HEK293T (cell line): Measurements from ENCODE around the gene ARSD.
"Not testable (repeated sequence)": the region's sequence is repeated elsewhere in the genome, so short reads cannot be mapped to it uniquely, and the experiment has no call there.

ENCODE experiments used
- CTCF ChIA-PET: fragments of 350-600 bp; formaldehyde crosslinking; extraction: SDS; loops from one replicate; lab custom pipeline; 2021; ENCODE audit warnings: antibody characterized with exemption, inconsistent platforms; lab: Yijun Ruan, JAX
- POLR2A ChIA-PET: fragments of 350-600 bp; formaldehyde crosslinking; extraction: SDS; loops from one replicate; lab custom pipeline; 2020; ENCODE audit warnings: antibody characterized with exemption, inconsistent platforms; lab: Yijun Ruan, JAX
- DNase-seq: peaks from one replicate; pipeline ENCODE4 v3.0.0; 2012; ENCODE audit warnings: mixed read lengths; ENCODE audit errors: extremely low spot score
- ARNT ChIP-seq: fragments of 450-650 bp; IDR thresholded peaks from 2 replicates; pipeline ENCODE4 v1.6.1; 2017; ENCODE audit warnings: mild to moderate bottlenecking
- BHLHE40 ChIP-seq: fragments of 450-650 bp; IDR thresholded peaks from 2 replicates; pipeline ENCODE4 v1.6.1; 2016; ENCODE audit warnings: mild to moderate bottlenecking, moderate library complexity, borderline replicate concordance
- CTBP1 ChIP-seq: fragments of 450-650 bp; IDR thresholded peaks from 2 replicates; pipeline ENCODE4 v1.6.1; 2016; ENCODE audit warnings: borderline replicate concordance
- ELF4 ChIP-seq: fragments of 450-650 bp; IDR thresholded peaks from 2 replicates; pipeline ENCODE4 v1.6.1; 2017; ENCODE audit warnings: antibody characterized with exemption
- FOXA1 ChIP-seq: fragments of 450-650 bp; IDR thresholded peaks from 2 replicates; pipeline ENCODE4 v1.6.1; 2016; ENCODE audit warnings: mild to moderate bottlenecking
- FOXK2 ChIP-seq: fragments of 450-650 bp; IDR thresholded peaks from 2 replicates; pipeline ENCODE4 v1.6.1; 2016; ENCODE audit warnings: mild to moderate bottlenecking
- FOXM1 ChIP-seq: fragments of 450-650 bp; IDR thresholded peaks from 2 replicates; pipeline ENCODE4 v1.6.1; 2017; ENCODE audit warnings: mild to moderate bottlenecking, borderline replicate concordance
- HDGF ChIP-seq: fragments of 450-650 bp; IDR thresholded peaks from 2 replicates; pipeline ENCODE4 v1.6.1; 2017; ENCODE audit warnings: antibody characterized with exemption, borderline replicate concordance
- L3MBTL2 ChIP-seq: fragments of 450-650 bp; conservative IDR thresholded peaks from 2 replicates; pipeline ENCODE4 v1.6.1; 2016; ENCODE audit warnings: mild to moderate bottlenecking
- LEF1 ChIP-seq: fragments of 450-650 bp; IDR thresholded peaks from 2 replicates; pipeline ENCODE4 v1.6.1; 2017; ENCODE audit warnings: mild to moderate bottlenecking, borderline replicate concordance
- NFRKB ChIP-seq: fragments of 450-650 bp; IDR thresholded peaks from 2 replicates; pipeline ENCODE4 v1.6.1; 2016; ENCODE audit warnings: mild to moderate bottlenecking, moderate library complexity
- SP1 ChIP-seq: fragments of 450-650 bp; IDR thresholded peaks from 2 replicates; pipeline ENCODE4 v1.6.1; 2017
- SUZ12 ChIP-seq: fragments of 450-650 bp; IDR thresholded peaks from 2 replicates; pipeline ENCODE4 v1.6.1; 2016; ENCODE audit warnings: mild to moderate bottlenecking
- TARDBP ChIP-seq: fragments of 450-650 bp; IDR thresholded peaks from 2 replicates; pipeline ENCODE4 v1.6.1; 2016
- ZNF384 ChIP-seq: fragments of 450-650 bp; IDR thresholded peaks from 2 replicates; pipeline ENCODE4 v1.6.1; 2016
- TF ChIP-seq, protein P1 (sequence below): fragments of 450-650 bp; IDR thresholded peaks from 2 replicates; pipeline ENCODE4 v1.6.1; 2016

Gene ARSD

GRCh38 chrX:2931612-2932011, 2.5 kb upstream of the ARSD start:
- TF ChIP-seq FOXK2 (no peak), ZNF384 (no peak), CTBP1 (no peak), FOXM1 (no peak), HDGF (no peak), LEF1 (no peak), FOXA1 (no peak), ARNT (no peak)
- POLR2A ChIA-PET, result no interaction called here
- no peak for DNase-seq
- CTCF ChIA-PET, result no interaction called here

DNA sequence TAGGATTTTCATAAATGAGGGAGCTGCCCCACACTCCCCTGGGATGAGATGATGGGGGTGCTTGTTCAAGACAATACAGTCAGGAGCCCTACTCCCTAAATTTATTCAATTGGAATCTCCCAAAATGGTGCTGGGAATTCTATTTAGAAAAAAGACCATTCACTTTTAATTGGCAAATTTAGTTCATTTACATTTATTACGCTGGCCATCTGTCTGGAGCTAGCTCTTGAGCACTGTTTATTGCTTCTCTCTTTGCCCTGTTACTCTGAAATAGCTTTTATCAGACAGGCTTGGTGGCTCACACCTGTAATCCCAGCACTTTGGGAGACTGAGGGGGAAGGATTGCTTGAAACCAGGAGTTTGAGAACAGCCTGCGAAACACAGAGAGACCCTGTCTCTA, 2.0 kb upstream of the ARSD start:
- no peak for DNase-seq
- CTCF ChIA-PET, result no interaction called here
- TF ChIP-seq FOXK2, result no peak
- TF ChIP-seq SUZ12, result no peak
- no peak for TF ChIP-seq LEF1
- TF ChIP-seq FOXA1, result no peak
- TF ChIP-seq, protein P1, sequence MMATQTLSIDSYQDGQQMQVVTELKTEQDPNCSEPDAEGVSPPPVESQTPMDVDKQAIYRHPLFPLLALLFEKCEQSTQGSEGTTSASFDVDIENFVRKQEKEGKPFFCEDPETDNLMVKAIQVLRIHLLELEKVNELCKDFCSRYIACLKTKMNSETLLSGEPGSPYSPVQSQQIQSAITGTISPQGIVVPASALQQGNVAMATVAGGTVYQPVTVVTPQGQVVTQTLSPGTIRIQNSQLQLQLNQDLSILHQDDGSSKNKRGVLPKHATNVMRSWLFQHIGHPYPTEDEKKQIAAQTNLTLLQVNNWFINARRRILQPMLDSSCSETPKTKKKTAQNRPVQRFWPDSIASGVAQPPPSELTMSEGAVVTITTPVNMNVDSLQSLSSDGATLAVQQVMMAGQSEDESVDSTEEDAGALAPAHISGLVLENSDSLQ, result no peak
- TF ChIP-seq CTBP1, result no peak
- TF ChIP-seq HDGF, result no peak
- no peak for TF ChIP-seq BHLHE40
- no peak for TF ChIP-seq ZNF384
- TF ChIP-seq TARDBP, result no peak
- no peak for TF ChIP-seq ELF4
- TF ChIP-seq ARNT, result no peak
- no peak for TF ChIP-seq SP1
- no peak for TF ChIP-seq NFRKB
- POLR2A ChIA-PET, result no interaction called here

DNA sequence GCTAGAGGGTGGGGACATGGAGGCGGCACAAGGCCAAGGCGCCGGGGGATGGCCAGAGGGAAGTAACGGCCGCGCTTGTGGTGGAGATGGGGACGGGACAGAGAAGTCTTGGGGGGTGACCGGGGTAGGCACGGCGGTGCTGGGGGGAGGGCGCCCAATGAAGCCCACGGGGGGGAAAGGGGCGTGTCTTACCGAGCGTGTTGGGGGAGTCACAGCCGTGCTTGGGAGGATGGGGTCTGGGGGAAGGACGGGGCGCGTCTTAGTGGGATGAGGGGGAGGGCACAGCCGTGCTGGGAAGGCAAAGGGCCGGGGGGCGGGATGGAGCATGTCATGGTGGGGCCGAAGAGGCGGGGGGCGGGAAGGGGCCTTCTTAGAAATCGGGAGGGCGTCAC, 952 bp downstream of the ARSD start:
- no peak for DNase-seq
- ChIA-PET CTCF (no interaction called here), POLR2A (no interaction called here)
- no peak for TF ChIP-seq LEF1
- TF ChIP-seq BHLHE40, result no peak
- no peak for TF ChIP-seq FOXM1
- TF ChIP-seq SUZ12, result no peak
- TF ChIP-seq, protein P1, result no peak

GRCh38 chrX:2926664-2927275, 2.4 kb downstream of the ARSD start:
- no peak for TF ChIP-seq HDGF
- TF ChIP-seq L3MBTL2, result no peak
- TF ChIP-seq NFRKB, result no peak
- TF ChIP-seq TARDBP, result no peak
- no peak for DNase-seq
- POLR2A ChIA-PET, result no interaction called here
- CTCF ChIA-PET, result interaction anchor here (0.5 kb wide), 1 partner anchor 99 kb away, joined by 3 read pairs; no protein-coding TSS in a partner anchor

DNA sequence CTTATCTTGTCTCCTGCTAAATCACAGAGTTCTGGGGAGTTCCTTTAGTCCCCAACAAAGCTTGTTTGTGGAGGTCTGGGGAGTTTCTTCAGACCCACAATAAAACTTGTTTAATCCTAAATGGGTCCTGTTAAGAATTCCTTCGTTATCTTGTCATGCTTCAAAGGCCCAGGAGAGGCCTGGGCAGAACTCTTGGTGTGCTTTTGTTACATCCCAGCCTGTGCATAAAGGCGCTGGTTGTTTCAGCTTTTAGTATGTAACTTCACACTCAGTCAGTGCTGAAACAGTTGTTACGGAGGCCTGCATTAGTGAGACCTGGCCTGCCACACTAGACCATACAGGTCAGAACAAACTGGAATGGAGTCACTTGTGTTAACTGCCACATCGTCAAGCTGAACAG, 2.9 kb downstream of the ARSD start:
- DNase-seq, POLR2A ChIA-PET: not testable (repeated sequence)
- CTCF ChIA-PET, result interaction anchor here (0.5 to 0.6 kb wide), 2 partner anchors 51 to 100 kb away, joined by 3 read pairs; no protein-coding TSS in a partner anchor

GRCh38 chrX:2924151-2924550, 5.0 kb downstream of the ARSD start:
- no peak for TF ChIP-seq BHLHE40
- no peak for TF ChIP-seq L3MBTL2
- TF ChIP-seq SUZ12, result no peak
- no peak for TF ChIP-seq ELF4
- TF ChIP-seq SP1, result no peak
- no peak for TF ChIP-seq FOXA1
- no peak for TF ChIP-seq CTBP1
- POLR2A ChIA-PET, result no interaction called here

DNA sequence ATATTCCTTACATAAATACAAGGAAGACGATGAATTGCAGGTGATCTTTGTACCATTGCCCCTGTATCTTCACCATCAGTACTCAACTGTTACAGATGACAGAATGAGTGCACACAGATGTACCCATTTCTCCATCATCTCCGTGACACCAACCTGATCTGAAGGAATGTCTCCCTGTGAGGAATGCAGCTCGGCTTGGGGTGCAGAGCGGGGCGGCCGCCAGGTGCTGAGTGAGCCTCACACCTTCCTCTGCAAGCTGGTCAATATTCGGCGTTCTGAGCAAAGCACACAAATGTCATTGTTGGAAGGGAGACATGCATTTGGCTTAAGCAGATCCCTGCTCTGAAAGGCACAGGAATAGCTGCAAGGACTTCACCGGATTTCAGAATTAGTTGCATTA, 7.4 kb downstream of the ARSD start:
- CTCF ChIA-PET, result no interaction called here
- TF ChIP-seq SP1 (no peak), ARNT (no peak), ELF4 (no peak), FOXK2 (no peak), L3MBTL2 (no peak), LEF1 (no peak), FOXA1 (no peak), ZNF384 (no peak), FOXM1 (no peak), CTBP1 (no peak), NFRKB (no peak), SUZ12 (no peak)
- no peak for DNase-seq
- POLR2A ChIA-PET, result no interaction called here

More at GRCh38 chrX:2924151-2924550, 5.0 kb downstream of the ARSD start:
- no peak for DNase-seq
- CTCF ChIA-PET, result no interaction called here

DNA sequence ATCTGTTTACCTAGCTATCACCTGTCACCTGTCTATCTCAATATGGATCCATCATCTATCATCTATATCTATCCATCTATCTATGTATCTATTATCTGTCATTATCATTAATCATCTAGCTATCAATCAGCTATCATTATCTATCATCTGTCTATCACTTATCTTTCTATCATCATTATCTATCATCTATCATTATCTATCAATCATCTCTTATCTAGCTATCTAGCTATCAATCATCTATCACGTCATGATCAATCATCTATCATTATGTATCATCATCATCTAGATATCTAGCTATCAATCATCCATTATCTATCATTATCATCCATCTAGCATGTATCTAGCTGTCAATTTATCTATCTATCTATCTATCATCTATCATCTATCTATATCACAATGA, 7.9 kb downstream of the ARSD start:
- TF ChIP-seq LEF1, result no peak
- TF ChIP-seq, protein P1, result peak; percentile 85
- POLR2A ChIA-PET, result no interaction called here
- DNase-seq, result no peak
- CTCF ChIA-PET, result interaction anchor here (0.6 kb wide), 1 partner anchor 8 kb away, joined by 3 read pairs; no protein-coding TSS in a partner anchor
